T-helper 1 cell (primary cell): ENCODE measurements around the gene WDR74.
"Not testable (repeated sequence)": the region's sequence is repeated elsewhere in the genome, so short reads cannot be mapped to it uniquely, and the experiment has no call there.

ENCODE experiments used
- DNase-seq, 5 donors: peaks; one replicate each; pipeline ENCODE4 v3.0.0-alpha.2; 2012 to 2020
- total RNA-seq, 4 donors: gene quantifications; one replicate each; lab custom pipeline; 2026; lab: John Stamatoyannopoulos, UW

WDR74 gene
- 100 to 202 (median 146) reads per million in 4 donors for total RNA-seq

DNA sequence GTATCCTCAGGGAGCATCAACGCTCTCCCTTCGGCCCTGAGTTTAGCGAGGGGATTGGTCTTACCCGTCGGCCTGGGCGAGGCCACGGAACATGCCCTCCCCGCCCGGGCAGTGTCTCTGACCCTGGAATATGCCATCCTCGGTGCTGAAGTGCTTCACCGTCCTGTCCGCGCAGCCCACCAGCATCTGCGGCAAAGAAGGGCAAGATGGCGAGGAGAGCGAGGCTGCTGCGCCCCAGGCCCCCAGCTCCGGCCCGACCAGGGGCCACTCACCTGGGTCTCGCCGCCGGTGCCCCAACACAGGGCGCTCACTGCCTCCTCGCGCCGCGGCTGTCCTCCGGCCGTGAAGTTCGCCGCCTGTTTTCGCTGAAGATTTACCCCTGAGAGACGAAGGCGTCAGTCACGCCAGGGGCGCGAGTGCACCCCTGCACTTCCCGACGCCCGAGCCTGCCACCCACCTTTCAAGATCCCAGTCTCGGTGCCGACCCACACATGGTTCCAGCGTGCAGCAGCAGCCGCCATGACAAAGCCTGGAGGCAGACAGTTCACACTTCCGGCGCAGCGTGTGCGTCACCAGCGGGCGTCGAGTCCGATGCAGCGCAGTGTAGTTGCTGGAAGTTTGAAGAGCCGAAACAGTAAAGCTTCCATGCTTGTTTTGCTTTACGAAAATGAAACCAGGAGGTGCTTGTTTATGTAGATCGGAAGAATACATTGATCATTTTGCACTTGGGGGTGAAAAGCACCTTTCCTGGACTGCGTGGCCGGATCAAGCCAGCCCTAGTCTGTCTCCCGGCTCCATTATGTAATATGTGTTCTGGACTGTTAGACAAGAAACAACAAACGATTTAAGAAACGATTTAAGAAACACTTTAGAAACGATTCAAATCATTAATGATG lies at the start of gene WDR74:
Gene WDR74, minus strand, starts transcription at position 541 of the 896 bp plus-strand sequence. Its CDS starts 20 bp downstream, at position 521.
- DNase-seq, result peak; percentile 79 to 96 (median 89)

DNA sequence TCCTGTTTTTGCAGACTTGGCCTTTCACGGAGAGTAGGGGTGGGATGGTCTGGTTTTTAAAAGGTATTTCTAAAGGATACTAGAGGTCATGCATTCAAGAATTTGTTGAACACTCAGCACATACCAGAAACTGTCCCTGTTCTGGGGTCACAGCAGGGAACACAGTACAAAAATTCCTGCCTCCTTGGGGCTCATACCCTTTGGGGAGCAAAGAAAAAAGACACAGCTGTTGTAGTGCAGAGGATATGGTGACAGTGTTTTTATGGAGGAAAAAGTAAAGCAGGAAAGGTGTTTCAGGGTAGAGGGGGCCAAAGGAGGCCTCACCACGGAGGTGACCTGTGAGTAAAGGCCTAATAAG lies 49.7 kb upstream of the WDR74 start:
- no peak for DNase-seq

DNA sequence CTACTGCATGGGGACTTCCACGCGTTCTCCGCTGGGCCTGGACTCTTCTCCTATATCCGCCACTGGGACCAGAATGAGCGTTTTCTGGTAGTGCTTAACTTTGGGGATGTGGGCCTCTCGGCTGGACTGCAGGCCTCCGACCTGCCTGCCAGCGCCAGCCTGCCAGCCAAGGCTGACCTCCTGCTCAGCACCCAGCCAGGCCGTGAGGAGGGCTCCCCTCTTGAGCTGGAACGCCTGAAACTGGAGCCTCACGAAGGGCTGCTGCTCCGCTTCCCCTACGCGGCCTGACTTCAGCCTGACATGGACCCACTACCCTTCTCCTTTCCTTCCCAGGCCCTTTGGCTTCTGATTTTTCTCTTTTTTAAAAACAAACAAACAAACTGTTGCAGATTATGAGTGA lies 49.0 kb upstream of the WDR74 start:
- no peak for DNase-seq

DNA sequence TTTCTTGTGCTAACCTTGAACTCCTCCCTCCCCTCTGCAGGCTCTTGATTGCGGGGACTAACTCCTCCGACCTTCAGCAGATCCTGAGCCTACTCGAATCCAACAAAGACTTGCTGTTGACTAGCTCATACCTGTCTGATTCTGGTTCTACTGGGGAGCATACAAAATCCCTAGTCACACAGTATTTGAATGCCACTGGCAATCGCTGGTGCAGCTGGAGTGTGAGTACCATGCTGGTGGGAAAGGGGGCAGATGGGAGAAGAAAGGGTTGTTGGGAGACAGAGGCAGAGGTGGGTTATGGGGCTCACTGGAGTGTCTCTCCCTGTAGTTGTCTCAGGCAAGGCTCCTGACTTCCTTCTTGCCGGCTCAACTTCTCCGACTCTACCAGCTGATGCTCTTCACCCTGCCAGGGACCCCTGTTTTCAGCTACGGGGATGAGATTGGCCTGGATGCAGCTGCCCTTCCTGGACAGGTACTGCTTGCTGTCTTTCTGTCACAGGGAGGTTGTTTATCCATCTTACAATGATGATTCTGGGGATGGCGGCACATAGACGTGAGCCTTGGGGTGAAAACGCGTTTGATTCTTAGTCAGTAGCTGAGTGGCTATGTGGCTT lies 45.9 kb upstream of the WDR74 start:
- no peak for DNase-seq

DNA sequence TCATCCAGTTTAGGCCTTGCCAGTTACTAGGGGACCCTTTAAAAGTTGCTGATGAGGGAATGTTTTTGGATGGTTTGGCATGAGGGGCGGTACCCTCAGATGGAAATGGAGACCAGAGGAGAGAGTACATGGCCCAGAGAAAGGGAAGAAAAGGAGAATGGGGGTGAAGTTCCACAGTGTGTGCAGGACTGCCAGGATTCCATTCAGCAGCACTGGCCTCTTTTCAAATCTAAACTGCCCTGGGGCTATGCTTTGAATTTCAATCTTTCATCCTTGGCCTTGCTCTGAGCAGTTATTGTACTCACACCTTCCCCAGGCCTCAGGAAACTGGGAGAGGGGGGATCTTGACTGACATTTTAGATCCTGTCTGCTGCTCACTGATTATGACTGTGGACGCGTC lies 44.3 kb upstream of the WDR74 start:
- DNase-seq, result no peak

DNA sequence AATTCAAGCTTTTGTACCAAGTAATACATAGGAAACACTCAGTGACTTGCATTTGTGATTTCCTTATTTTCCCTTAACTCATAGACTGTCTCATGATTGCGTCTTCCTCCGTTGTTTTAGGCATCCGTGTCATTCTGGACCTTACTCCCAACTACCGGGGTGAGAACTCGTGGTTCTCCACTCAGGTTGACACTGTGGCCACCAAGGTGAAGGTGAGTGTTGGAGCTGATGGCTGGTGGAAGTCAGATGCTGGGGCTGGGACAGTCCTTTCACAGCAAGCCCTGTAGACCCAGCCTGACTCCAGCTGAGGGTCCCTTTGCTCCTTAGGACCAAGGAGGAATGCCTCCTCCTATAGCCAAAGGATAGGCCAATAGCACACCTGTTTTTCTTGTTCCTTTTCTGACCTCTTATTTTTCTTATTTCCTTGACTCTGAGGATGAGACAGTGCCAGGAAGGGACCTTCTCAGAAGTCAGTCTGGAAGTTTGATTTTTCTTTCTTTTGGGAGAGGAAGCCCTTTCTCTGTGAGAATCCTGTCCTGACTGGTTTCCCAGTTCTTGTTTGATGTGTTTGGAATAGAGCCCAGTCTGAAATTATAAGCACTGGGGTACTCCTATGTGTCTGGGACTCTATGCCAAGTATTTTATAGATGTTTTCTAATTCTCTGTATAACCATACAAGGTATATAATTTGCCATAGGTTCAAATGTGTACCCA lies 43.6 kb upstream of the WDR74 start:
- DNase-seq, result no peak

DNA sequence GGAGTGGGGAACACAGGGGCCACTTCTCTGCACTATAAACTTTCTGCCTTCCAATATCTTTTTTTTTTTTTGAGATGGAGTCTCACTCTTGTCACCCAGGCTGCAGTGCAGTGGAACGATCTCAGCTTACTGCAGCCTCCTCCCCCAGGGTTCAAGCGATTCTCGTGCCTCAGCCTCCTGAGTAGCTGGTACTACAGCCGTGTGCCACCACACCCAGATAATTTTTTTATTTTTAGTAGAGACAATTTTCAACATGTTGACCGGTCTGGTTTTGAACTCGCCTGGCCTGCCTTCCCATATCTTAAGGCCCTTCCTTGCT lies 43.0 kb upstream of the WDR74 start:
- DNase-seq, result peak in 1 of 5 donors; percentile 47

DNA sequence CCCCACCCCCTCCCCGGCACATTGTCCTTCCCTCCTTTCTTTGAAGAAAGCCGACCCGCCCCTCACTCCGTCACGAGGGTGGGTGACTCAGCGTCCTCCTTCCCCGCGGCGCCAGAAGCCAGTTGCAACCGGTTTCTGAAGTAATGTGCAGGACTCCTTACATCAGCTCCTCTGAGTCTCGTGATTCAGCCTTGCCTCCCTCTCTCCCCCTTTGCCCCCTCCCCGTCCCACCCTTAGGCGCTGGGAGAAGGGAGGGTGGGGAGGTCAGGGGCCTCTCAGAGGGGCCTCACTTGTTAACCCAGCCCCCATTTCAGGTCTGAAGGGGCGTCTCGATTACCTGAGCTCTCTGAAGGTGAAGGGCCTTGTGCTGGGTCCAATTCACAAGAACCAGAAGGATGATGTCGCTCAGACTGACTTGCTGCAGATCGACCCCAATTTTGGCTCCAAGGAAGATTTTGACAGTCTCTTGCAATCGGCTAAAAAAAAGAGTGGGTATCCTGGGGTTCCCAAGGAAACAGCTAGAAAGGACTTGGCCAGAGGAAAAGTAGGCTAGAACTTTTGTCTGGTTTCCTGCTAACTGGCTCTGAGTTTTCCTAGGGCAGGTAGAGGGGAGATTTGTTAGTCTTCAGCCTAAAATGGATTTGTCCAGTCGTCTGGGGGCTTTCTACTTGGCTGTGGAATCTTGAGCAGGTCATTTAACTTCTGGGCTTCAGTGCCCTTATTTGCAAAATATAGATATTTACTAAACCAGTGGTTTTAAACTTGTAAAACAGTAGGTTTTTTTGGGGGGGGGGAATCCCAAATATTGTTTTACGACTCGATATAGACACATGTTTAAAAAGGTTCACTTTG lies 42.4 kb upstream of the WDR74 start:
- DNase-seq, result peak; percentile 84 to 97 (median 90)

DNA sequence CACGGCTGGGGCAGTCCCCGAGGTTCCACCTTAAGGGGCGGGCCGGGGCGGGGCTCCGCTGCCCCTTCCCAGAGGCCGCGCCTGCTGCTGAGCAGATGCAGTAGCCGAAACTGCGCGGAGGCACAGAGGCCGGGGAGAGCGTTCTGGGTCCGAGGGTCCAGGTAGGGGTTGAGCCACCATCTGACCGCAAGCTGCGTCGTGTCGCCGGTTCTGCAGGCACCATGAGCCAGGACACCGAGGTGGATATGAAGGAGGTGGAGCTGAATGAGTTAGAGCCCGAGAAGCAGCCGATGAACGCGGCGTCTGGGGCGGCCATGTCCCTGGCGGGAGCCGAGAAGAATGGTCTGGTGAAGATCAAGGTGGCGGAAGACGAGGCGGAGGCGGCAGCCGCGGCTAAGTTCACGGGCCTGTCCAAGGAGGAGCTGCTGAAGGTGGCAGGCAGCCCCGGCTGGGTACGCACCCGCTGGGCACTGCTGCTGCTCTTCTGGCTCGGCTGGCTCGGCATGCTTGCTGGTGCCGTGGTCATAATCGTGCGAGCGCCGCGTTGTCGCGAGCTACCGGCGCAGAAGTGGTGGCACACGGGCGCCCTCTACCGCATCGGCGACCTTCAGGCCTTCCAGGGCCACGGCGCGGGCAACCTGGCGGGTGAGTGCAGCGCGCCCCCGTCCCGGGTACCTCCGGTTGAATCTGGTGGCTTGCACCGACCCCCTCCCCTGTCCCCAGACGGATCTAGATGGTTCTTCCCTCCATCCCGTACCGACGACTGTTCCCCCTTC lies 41.6 kb upstream of the WDR74 start, which contains the start of gene SLC3A2:
Gene SLC3A2, plus strand, starts transcription at position 94 of the 776 bp plus-strand sequence. Its CDS starts 128 bp downstream, at position 222.
- peak; percentile 73 to 95 (median 79) for DNase-seq

DNA sequence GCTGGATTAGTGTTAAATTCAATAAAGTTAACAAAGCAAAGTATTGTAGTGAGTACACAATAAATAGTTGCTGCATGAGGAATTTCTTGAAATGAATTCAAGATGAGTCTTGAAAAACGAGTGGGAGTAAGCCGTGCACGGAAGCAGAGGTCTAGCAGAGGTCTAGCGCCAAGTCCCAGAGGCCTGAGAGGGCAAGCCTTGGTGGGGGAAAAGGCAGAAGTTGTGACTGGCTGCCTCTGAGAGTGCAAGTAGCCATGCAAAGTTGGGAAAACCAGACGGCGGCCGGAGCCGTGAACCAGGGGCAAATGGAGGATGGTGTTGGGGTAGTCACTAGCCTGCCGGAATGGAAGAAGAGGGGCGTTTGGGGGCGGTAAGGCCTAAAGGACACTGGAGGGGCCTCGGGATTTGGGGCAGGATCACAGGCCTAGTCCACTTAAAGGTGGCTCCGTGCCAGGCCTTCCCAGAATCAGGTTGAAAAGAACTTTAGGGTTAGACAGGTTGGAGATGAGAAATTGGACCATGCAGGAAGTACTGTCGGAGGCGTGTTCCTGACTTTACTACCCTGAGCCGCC lies 40.9 kb upstream of the WDR74 start:
- no peak for DNase-seq

DNA sequence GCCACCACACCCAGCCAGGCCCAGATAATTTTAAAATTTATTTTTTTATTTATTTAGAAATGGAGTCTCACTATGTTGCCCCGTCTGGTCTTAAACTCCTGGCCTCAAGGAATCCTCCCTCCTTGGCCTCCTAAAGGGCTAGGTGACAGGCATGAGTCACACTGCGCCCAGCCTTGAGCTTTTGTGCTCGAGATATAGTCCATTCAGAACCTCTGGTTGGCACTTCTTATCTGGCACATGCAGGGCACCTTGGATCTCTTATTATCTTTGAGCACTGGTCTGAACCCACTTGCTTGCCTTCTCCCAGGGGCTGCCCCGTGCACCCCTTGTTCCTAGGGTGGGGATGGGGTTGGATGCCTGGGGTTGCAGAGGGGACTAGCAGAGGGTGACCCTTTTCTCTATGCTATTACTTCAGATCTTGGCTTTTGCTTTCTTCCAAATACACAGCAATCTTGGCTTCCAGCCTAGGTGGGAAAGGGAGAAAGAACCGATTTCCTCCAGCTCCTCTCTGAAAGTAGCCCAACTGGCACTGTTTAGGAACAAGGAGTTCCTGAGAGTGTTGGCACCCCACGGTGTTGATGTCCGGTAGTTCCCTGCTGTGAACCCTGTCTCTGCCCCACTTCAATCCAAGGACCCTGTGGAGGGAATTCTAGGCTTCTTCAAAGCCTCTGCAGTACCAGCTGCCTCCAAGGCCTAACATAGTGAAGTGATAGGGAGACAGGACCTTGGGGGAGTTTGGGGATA lies 40.0 kb upstream of the WDR74 start:
- DNase-seq, result no peak

DNA sequence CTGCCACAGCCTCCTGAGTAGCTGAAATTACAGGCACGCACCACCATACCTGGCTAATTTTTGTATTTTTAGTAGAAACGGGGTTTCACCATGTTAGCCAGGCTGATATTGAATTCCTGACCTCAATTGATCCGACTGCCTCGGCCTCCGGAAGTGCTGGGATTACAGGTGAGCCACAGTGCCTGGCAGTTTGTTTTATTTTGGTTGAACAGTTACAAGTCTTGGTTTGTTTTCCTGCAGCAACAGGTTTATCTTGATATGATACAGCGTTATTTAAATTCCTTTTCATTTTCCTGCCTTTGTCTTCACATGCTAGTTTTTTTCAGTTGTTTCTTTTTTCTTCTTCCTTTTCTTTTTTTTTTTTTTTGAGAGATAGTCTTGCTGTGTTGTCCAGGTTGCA lies 37.3 kb upstream of the WDR74 start:
- DNase-seq, result no peak

DNA sequence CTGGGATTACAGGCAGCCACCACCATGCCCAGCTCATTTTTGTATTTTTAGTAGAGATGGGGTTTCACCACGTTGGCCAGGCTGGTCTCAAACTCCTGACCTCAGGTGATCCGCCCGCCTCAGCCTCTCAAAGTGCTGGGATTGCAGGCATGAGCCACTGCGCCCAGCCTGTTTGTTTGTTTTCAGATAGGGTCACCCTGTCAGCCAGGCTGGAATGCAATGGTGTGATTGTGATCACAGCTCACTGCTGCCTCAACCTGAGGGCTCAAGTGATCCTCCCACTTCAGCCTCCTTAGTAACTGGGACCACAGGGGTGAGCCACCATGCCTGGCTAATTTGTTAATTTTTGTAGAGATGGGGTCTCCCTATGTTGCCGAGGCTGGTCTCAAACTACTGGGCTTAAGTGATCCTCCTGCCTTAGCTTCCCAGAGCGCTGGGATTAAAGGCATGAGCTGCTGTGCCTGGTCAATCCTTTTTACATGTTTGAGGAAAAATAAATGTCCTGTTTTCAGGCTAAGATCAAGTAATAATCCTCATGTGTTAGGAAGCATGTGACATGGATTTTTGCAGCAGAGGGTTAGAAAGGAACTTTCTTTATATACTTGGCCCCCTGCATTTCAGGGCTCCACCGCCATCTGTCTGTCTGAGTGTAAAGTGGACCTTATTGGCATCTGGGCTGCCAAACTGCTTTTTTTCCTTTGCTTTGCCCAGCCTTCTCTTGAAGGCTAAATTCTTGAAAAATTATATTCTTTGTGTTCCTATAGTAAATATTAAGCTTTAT lies 36.5 kb upstream of the WDR74 start:
- DNase-seq, result no peak

DNA sequence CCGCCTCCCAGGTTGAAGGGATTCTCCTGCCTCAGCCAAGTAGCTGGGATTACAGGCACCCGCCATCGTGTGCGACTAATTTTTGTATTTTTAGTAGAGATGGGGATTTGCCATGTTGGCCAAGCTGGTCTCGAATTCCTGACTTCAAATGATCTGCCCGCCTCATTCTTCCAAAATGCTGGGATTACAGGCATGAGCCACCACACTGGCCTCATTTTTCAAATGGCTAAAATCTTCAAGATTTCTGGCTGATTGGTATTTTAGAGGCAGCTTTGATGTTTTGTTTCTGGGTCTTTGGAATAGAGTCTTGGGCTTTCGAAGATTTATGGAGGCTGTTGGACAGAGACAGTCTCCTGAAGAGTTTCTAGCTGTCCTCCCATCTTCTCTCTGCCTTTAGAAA lies 35.5 kb upstream of the WDR74 start:
- no peak for DNase-seq

DNA sequence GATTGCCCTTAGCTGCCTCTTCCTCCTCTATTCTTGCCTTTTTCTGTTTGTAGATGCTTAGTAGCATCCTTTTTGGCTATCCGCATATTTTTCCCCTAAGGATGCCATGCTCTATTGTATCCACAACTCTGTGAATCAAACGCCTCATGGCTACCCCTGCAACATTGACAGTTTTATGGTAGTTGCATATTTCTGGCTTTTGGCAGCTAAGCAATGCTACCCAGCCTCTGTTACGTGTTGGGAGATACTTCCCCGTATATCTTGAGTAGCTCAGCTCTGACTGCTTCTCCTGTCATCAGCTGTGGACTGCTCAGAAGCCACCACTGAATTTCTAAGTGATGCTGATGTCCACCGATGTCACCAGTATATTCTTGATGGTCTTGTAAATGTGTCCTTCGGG lies 26.2 kb upstream of the WDR74 start:
- DNase-seq, result no peak

DNA sequence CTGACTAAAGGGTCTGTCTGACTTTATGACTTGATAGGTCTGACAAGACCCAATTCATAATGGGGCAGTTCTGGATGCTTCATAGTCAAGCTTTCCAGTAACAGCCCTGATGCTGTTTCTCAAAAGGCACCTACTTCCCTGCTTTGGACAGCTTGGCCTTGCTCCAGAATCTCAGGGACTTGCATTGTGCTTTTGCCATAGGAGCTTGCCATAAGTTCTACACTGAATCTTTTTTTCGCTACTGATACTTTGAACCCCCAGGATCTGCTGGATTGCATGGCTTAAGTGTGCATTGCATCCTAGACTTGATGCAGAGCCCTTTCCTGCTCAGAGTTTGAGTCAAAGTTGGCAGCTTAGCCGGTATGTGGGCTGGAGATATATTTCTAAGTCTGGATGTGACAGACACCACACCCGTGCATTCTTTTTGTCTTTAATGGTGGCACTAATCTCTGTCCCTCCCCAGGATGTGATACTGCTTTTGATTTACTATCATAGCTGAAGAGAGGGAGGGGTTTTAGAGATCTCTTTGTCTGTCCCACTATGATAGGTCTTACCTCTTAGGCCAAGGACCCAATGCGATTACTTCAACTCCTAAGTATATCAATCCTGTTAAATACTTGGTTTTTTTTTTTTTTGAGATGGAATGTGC lies 24.4 kb upstream of the WDR74 start:
- no peak for DNase-seq

DNA sequence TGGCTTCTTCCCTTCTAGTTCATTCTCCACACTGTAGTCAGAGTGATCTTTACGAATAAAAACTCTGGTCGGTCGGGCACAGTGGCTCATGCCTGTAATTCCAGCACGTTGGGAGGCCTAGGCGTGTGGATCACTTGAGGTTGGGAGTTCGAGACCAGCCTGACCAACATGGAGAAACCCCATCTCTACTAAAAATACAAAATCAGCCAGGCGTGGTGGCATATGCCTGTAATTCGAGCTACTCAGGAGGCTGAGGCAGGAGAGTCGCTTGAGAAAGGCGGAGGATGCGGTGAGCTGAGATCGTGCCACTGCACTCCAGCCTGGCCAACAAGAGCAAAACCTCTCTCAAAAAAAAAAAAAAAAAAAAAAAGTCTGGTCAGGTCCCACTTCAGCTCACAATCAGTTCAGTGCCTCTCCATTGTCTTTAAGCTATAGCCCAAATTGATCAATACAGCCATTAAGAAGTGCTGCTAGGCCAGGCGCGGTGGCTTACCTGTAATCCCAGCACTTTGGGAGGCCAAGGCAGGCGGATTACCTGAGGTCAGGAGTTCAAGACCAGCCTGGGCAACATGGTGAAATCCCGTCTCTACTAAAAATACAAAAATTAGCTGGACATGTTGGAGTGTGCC lies 22.3 kb upstream of the WDR74 start:
- not testable (repeated sequence) for DNase-seq

DNA sequence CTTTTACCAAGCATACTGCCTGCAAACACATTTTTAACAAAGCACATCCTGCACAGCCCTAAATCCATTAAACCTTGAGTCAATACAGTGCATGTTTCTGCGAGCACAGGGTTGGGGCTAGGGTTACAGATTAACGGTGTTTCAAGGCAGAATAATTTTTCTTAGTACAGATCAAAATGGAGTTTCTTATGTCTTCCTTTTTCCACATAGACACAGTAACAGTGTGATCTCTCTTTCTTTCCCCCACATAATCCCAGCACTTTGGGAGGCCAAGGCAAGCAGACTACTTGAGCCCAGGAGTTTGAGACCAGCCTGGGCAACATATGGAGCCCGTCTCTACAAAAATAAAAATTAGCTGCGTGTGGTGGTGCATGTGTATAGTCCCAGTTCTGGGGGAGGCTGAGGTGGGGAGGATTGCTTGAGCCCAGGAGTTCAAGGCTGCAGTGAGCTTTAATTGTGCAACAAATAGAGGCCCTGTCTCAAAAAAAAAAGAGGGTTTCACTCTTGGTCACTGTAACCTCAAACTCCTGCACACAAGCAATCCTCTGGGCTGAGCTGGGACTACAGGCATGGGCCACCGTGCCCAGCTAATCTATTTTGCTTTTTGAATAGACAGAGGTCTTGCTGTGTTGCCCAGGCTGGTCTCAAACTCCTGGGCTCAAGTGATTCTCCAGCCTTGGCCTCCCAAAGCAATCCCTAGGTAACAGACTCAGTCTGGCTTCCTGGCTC lies 21.6 kb upstream of the WDR74 start:
- peak in 1 of 5 donors; percentile 61 for DNase-seq
